Hematopoietic multipotent progenitor cell (in vitro differentiated cells): Measurements from ENCODE around the gene LITAF. TPM values are rescaled to one million over a fixed set of nuclear protein-coding genes. Genes with fewer than 3 reads are reported as not detected.
"Not testable (repeated sequence)": the region's sequence is repeated elsewhere in the genome, so short reads cannot be mapped to it uniquely, and the experiment has no call there.

Source experiments
- DNase-seq, 3 donors: peaks; one replicate each; pipeline ENCODE4 v3.0.0-alpha.2; 2011 to 2015; ENCODE audit warnings: low read depth in 2 of 3, low spot score in 2 of 3
- total RNA-seq: library from RNA; depleted of rRNA; stranded (reverse); fragments of >200 nt; gene quantifications from one replicate; pipeline ENCODE4 v1.2.3, GENCODE V29; 2012

Gene LITAF
- total RNA-seq, 1 donor: 79.4 TPM

DNA sequence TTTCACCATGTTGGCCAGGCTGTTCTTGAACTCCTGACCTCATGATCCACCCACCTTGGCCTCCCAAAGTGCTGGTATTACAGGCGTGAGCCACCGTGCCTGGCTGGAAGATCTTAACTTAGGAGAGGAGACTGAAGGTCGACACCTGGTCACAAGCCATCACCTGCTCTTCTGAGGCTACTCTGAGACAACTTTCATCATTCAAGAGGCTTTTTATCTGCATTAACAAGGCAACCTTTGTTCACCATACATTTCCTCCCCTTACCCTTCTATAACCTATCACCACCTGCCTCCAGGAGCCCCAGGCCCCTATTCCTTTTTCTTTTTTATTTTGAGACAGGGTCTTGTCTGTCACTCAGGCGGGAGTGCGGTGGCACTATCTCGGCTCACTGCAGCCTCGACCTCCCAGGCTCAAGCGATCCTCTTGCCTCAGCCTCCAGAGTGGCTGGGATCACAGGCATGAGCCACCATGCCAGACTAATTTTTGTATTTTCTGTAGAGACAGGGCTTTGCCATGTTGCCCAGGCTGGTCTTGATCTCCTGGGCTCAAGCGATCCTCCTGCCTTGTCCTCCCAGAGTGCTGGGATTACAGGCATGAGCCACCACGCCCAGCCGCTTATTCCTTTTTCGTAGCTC is 6.2 kb downstream of the LITAF start:
- no peak for DNase-seq

DNA sequence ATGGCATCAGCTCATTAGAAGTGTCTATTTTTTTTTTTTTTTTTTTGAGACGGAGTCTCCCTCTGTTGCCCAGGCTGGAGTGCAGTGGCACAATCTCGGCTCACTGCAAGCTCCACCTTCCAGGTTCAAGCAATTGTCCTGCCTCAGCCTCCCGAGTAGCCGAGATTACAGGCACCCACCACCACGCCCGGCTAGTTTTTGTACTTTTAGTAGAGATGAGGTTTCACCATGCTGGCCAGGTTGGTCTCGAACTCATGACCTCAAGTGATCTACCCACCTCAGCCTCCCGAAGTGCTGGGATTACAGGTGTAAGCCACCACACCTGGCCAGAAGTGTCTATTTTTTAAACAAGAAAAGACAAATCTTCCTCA is 9.4 kb downstream of the LITAF start:
- not testable (repeated sequence) for DNase-seq

GRCh38 chr16:11576427-11577289 is 10.1 kb downstream of the LITAF start:
- no peak for DNase-seq

- DNase-seq: no peak
These were observed 11.5 kb downstream of the LITAF start for GRCh38 chr16:11575223-11575589.

DNA sequence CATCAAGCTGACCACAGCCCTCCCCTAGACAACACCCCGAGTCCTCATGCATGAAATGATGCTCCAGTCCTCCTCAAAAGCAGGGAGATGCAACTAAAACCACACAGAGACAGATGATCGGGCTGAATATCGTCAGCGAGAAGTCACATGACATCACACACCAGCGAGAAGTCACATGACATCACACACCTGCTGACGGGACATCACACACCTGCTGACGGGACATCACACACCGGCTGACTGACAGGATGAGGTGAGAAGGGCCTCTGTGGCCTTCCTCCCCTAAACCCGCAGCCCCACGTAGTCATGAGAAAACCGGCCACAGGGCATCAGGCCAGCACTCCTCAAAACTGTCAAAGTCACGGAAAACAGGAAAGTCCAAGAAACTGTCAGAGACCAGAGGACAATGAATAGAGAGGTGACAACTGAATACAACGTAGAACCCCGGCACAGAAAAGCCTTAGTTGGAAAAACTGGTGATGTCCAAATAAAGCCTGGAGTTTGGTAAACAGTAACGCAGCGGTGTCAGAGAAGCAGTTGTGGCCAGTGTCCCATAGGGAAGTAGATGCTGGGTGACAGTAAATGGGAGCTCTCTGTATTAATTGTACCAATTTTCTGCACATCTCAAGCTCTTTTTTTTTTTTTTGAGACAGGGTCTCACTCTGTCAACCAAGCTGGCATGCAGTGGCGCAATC is 14.3 kb downstream of the LITAF start:
- peak in 1 of 3 donors; percentile 50 for DNase-seq

GRCh38 chr16:11571549-11571948 is 15.2 kb downstream of the LITAF start:
- no peak for DNase-seq

GRCh38 chr16:11570806-11571205 is 15.9 kb downstream of the LITAF start:
- DNase-seq: no peak

GRCh38 chr16:11570258-11570657 is 16.5 kb downstream of the LITAF start:
- DNase-seq: no peak

- no peak for DNase-seq
These were observed 20.3 kb downstream of the LITAF start for GRCh38 chr16:11566398-11566797.

- no peak for DNase-seq
These were observed 21.1 kb downstream of the LITAF start for GRCh38 chr16:11565665-11566064.

GRCh38 chr16:11564046-11564926 is 22.4 kb downstream of the LITAF start:
- no peak for DNase-seq

DNA sequence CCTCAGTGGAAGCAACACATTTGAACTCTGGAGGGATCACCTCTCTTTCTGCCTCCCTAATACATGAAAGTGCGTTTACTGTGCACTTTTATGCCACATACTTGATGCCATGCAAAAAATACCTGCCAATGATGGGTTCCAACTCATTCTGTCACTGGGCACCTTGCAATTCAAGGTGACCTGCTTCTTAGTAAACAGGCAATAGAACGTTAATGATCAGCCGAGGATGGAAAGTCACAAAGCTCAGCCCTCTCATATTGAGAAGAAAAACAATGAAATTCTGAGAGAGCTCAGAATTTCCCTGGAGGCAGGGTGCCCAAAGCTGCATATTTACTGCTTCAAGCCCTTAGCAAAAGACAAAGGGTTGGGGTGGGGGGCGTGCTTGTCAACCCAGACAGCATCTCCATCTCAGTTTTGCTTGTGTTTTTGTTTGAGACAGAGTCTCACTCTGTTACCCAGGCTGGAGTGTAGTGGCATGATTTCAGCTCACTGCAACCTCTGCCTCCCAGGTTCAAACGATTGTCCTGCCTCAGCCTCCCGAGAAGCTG is 23.2 kb downstream of the LITAF start:
- DNase-seq: no peak

DNA sequence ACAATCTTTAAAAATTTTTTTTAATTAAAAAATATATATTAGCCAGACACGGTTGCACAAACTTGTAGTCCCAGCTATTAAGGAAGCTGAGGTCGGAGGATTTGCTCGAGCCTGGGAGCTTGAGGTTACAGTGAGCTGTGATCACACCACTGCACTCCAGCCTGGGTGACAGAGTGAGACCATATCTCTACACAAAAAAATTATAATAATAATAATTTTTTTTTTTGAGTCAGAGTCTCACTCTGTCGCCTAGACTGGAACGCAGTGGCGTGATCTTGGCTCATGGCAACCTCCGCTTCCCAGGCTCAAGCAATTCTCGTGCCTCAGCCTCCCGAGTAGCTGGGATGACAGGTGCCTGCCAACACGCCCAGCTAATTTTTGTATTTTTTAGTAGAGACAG is 23.8 kb downstream of the LITAF start:
- no peak for DNase-seq

GRCh38 chr16:11562411-11562810 is 24.3 kb downstream of the LITAF start:
- DNase-seq: no peak

GRCh38 chr16:11561856-11562255 is 24.9 kb downstream of the LITAF start:
- DNase-seq: no peak

GRCh38 chr16:11561454-11561805 is 25.3 kb downstream of the LITAF start:
- DNase-seq: no peak

GRCh38 chr16:11560701-11561453 is 25.8 kb downstream of the LITAF start:
- DNase-seq: peak in 1 of 3 donors; percentile 64

DNA sequence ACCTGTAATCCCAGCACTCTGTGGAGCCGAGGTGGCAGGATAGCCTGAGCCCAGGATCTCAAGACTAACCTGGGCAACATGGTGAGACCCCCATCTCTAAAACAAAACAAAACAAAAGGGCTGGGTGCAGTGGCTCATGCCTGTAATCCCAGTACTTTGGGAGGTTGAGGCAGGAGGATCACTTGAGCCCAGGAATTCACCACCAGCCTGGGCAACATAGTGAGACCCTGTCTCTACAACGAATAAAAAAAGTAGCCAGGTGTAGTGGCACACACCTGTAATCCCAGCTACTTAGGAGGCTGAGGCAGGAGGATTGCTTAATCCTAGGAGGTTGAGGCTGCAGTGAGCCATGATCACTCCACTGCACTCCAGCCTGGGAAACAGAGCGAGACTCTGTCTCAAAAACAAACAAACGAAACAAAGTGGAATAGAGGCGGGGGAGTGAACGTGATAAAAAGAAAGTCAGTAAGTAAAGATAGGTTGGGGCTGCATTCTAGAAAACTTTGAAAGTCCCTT is 28.4 kb downstream of the LITAF start:
- DNase-seq: not testable (repeated sequence)

GRCh38 chr16:11557801-11558200 is 28.9 kb downstream of the LITAF start:
- no peak for DNase-seq
